ENCODE results near the gene FN1.
"Not testable (repeated sequence)": the region's sequence is repeated elsewhere in the genome, so short reads cannot be mapped to it uniquely, and the experiment has no call there.

The FN1 gene

GRCh38 chr2:215411941-215412743 is 23.7 kb downstream of the FN1 start:
- no peak for TF ChIP-seq CTCF (conservative IDR thresholded peaks at IDR 0.05; ENCODE audit: low read depth, low read length)
- DNase-seq (ENCODE audit: low read depth): no peak
- H3K4me3 ChIP-seq (ENCODE audit: low read length): no peak overlapping the region

GRCh38 chr2:215410932-215411285 is 25.0 kb downstream of the FN1 start:
- H3K4me3 ChIP-seq (ENCODE audit: low read length): no peak overlapping the region
- TF ChIP-seq CTCF (conservative IDR thresholded peaks at IDR 0.05; ENCODE audit: low read depth, low read length): no peak
- no peak for DNase-seq (ENCODE audit: low read depth)

GRCh38 chr2:215410181-215410931 is 25.5 kb downstream of the FN1 start:
- not testable (repeated sequence) for DNase-seq (ENCODE audit: low read depth); H3K4me3 ChIP-seq (ENCODE audit: low read length)

GRCh38 chr2:215409331-215410127 is 26.3 kb downstream of the FN1 start:
- DNase-seq (ENCODE audit: low read depth): no peak
- TF ChIP-seq CTCF (conservative IDR thresholded peaks at IDR 0.05; ENCODE audit: low read depth, low read length): no peak
- H3K4me3 ChIP-seq (ENCODE audit: low read length): no peak overlapping the region

- DNase-seq (ENCODE audit: low read depth); H3K4me3 ChIP-seq (ENCODE audit: low read length): not testable (repeated sequence)
These were observed 27.4 kb downstream of the FN1 start for GRCh38 chr2:215408441-215408840.

GRCh38 chr2:215407590-215408264 is 28.1 kb downstream of the FN1 start:
- no peak for TF ChIP-seq CTCF (conservative IDR thresholded peaks at IDR 0.05; ENCODE audit: low read depth, low read length)
- H3K4me3 ChIP-seq (ENCODE audit: low read length): no peak overlapping the region
- no peak for DNase-seq (ENCODE audit: low read depth)

GRCh38 chr2:215407061-215407460 is 28.8 kb downstream of the FN1 start:
- TF ChIP-seq CTCF (conservative IDR thresholded peaks at IDR 0.05; ENCODE audit: low read depth, low read length): no peak
- no peak for DNase-seq (ENCODE audit: low read depth)
- no peak overlapping the region for H3K4me3 ChIP-seq (ENCODE audit: low read length)
